Measurements from ENCODE around the gene POLD3.

POLD3 gene

DNA sequence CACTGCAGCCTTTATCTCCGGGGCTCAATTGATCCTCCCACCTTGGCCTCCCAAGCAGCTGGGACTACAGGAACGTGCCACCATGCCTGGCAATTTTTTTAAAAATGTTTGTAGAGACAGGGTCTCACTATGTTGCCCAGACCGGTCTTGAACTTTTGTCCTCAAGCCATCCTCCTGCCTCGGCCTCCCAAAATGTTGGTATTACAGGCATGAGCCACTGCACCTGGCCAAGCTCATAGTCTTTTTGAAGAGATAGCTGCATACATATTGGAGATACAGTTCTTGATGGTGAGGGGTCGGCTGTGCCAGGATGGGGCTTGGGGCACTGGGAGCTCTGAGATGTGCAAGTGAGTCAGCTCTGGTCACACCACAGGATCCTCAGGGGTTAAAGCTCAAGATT is 85.7 kb downstream of the POLD3 start:
- DNase-seq (ENCODE audit: low read depth): no peak
- TF ChIP-seq, protein P1, sequence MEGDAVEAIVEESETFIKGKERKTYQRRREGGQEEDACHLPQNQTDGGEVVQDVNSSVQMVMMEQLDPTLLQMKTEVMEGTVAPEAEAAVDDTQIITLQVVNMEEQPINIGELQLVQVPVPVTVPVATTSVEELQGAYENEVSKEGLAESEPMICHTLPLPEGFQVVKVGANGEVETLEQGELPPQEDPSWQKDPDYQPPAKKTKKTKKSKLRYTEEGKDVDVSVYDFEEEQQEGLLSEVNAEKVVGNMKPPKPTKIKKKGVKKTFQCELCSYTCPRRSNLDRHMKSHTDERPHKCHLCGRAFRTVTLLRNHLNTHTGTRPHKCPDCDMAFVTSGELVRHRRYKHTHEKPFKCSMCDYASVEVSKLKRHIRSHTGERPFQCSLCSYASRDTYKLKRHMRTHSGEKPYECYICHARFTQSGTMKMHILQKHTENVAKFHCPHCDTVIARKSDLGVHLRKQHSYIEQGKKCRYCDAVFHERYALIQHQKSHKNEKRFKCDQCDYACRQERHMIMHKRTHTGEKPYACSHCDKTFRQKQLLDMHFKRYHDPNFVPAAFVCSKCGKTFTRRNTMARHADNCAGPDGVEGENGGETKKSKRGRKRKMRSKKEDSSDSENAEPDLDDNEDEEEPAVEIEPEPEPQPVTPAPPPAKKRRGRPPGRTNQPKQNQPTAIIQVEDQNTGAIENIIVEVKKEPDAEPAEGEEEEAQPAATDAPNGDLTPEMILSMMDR (IDR thresholded peaks at IDR 0.05; ENCODE audit: low read depth, low read length, missing control alignments): no peak
- H3K4me3 ChIP-seq (ENCODE audit: low read depth, low read length): no peak overlapping the region

DNA sequence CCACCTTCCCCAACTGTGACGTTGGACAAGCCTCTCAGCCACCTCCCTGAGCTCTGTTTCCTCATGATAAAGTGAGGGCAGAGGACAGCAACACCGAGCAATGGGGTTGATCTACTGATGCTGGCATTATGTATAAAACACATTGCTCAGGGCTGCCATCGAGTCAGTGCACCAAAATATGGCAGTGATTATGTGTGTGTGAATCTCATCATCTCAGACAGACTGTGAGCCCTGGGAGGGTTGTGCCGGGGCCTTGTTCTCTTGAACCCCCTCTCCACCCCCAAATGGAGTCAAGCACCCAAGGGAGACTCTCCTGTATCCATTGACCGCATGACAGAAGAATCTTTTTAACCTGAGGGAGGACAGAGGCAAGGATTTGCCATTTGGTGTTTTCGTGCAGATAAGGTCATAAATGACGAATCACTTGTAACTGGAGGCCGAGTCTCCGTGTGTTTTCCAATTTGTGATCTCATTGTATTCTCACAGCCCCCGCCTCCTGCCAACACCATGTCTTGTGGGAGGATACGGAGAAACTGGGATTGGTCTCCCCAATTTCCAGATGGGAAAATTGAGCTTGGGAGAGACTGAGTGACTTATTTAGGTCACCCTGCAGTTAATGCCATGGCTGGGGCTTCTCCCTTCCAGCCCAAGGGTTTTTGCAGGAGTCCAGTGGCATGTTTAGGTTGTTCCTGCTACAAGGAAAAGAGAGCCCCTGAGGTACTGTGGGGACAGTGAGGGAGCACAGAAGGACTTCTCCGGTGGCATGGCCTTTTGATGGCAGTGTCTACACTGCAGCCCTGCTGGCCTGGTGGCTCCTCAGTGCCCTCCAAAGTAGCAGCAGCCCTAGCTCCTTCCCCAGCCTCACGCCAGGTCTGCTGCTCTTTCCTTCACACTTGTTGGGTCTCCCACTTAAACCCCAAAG is 86.5 kb downstream of the POLD3 start:
- H3K4me3 ChIP-seq (ENCODE audit: low read depth, low read length): no peak overlapping the region
- TF ChIP-seq, protein P1 (IDR thresholded peaks at IDR 0.05; ENCODE audit: low read depth, low read length, missing control alignments): no peak
- DNase-seq (ENCODE audit: low read depth): no peak

DNA sequence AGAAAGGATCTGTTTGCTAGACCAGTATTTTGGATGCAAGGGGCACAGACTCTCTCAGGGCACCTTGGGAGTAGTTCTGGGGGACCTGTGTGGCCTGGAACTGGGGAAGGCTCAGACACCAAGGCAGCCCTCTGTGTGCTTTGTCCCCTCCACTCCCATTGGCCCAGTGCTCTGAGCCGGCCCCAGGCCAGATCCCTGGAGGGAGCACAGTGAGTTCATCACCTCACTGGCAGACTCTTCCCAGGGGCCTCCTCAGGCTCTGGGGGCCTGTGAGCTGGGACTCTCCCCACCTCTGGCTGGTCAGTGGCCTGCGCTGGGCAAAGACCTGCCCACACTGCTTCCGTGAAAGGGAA is 87.1 kb downstream of the POLD3 start:
- TF ChIP-seq, protein P1 (IDR thresholded peaks at IDR 0.05; ENCODE audit: low read depth, low read length, missing control alignments): no peak
- H3K4me3 ChIP-seq (ENCODE audit: low read depth, low read length): no peak overlapping the region
- no peak for DNase-seq (ENCODE audit: low read depth)

- no peak overlapping the region for H3K4me3 ChIP-seq (ENCODE audit: low read depth, low read length)
- TF ChIP-seq, protein P1 (IDR thresholded peaks at IDR 0.05; ENCODE audit: low read depth, low read length, missing control alignments): no peak
- DNase-seq (ENCODE audit: low read depth): no peak
Observed at GRCh38 chr11:74680035-74680671, 87.8 kb downstream of the POLD3 start.

- H3K4me3 ChIP-seq (ENCODE audit: low read depth, low read length): no peak overlapping the region
- TF ChIP-seq, protein P1 (IDR thresholded peaks at IDR 0.05; ENCODE audit: low read depth, low read length, missing control alignments): no peak
- DNase-seq (ENCODE audit: low read depth): no peak
Observed at GRCh38 chr11:74680703-74681531, 88.5 kb downstream of the POLD3 start.

GRCh38 chr11:74681686-74682651 is 89.6 kb downstream of the POLD3 start:
- DNase-seq (ENCODE audit: low read depth): no peak
- TF ChIP-seq, protein P1 (IDR thresholded peaks at IDR 0.05; ENCODE audit: low read depth, low read length, missing control alignments): no peak
- no peak overlapping the region for H3K4me3 ChIP-seq (ENCODE audit: low read depth, low read length)

Data from GM12864 (cell line).